Measurements from ENCODE around the gene RNF151.
A peak's percentile ranks its signal among the peaks of the same experiment; 100 is the strongest.

Gene RNF151

GRCh38 chr16:1976951-1977874, 10.6 kb downstream of the RNF151 start:
- no peak for DNase-seq (ENCODE audit: low spot score)

- no peak for DNase-seq (ENCODE audit: low spot score)
These were observed 11.2 kb downstream of the RNF151 start for GRCh38 chr16:1977875-1978268.

- DNase-seq (ENCODE audit: low spot score): no peak
These were observed 11.9 kb downstream of the RNF151 start for GRCh38 chr16:1978476-1979120.

- DNase-seq (ENCODE audit: low spot score): peak; percentile 86
These were observed 12.8 kb downstream of the RNF151 start for GRCh38 chr16:1979271-1980029.

GRCh38 chr16:1980030-1980769, 13.5 kb downstream of the RNF151 start:
- peak; percentile 45 for DNase-seq (ENCODE audit: low spot score)

GRCh38 chr16:1980770-1981087, 14.1 kb downstream of the RNF151 start:
- no peak for DNase-seq (ENCODE audit: low spot score)

- peak; percentile 79 for DNase-seq (ENCODE audit: low spot score)
These were observed 14.8 kb downstream of the RNF151 start, which contains the start of gene NOXO1 for GRCh38 chr16:1981398-1981836. Gene NOXO1 (minus strand): TSS chr16:1981469. CDS start chr16:1981179, 290 bp downstream.

GRCh38 chr16:1982013-1982433, 15.4 kb downstream of the RNF151 start:
- peak; percentile 91 for DNase-seq (ENCODE audit: low spot score)

GRCh38 chr16:1982991-1983543, 16.4 kb downstream of the RNF151 start:
- DNase-seq (ENCODE audit: low spot score): no peak

GRCh38 chr16:1983544-1984346, 17.1 kb downstream of the RNF151 start, which contains the start of gene GFER:
Gene GFER (plus strand): TSS chr16:1984193. CDS start chr16:1984219, 26 bp downstream.
- peak; percentile 86 for DNase-seq (ENCODE audit: low spot score)

GRCh38 chr16:1984347-1985225, 17.9 kb downstream of the RNF151 start:
- no peak for DNase-seq (ENCODE audit: low spot score)

- DNase-seq (ENCODE audit: low spot score): no peak
These were observed 19.0 kb downstream of the RNF151 start for GRCh38 chr16:1985466-1986150.

GRCh38 chr16:1987198-1987597, 20.5 kb downstream of the RNF151 start:
- DNase-seq (ENCODE audit: low spot score): no peak

GRCh38 chr16:1989209-1990100, 22.8 kb downstream of the RNF151 start, which contains the start of gene SYNGR3:
Gene SYNGR3 (plus strand): TSS chr16:1989970. CDS start chr16:1990103, 133 bp downstream.
- no peak for DNase-seq (ENCODE audit: low spot score)

- no peak for DNase-seq (ENCODE audit: low spot score)
These were observed 23.4 kb downstream of the RNF151 start for GRCh38 chr16:1990101-1990350.

GRCh38 chr16:1990351-1991134, 23.9 kb downstream of the RNF151 start:
- DNase-seq (ENCODE audit: low spot score): peak; percentile 41

GRCh38 chr16:1991135-1991551, 24.5 kb downstream of the RNF151 start:
- DNase-seq (ENCODE audit: low spot score): no peak
